K562 (cell line): ENCODE measurements around the gene SDCBP2.

ENCODE experiments used
- CHCHD3 ChIP-seq: fragments of 250-450 bp; sonication (Bioruptor Pico); IDR thresholded peaks from 2 replicates; pipeline ENCODE4 v2.1.2; 2022; ENCODE audit warnings: mild to moderate bottlenecking
- CTCF ChIP-seq, 3 experiments: IDR thresholded peaks in 2 of 3; conservative IDR thresholded peaks in 1 of 3; 2 replicates each; pipeline ENCODE4 v1.5.1; 2011 to 2012; ENCODE audit warnings: low read length in 3 of 3, mild to moderate bottlenecking in 3 of 3, control low read depth in 2 of 3, improper control_type of control experiment in 1 of 3, inconsistent platforms in 1 of 3, low read depth in 1 of 3, mixed read lengths in 1 of 3, moderate library complexity in 1 of 3; ENCODE audit not compliant: insufficient read depth in 2 of 3
- EZH2 ChIP-seq: IDR thresholded peaks from 2 replicates; pipeline ENCODE4 v1.6.1; 2012; ENCODE audit warnings: low read depth, mild to moderate bottlenecking, inconsistent platforms, low read length, borderline replicate concordance
- MTA3 ChIP-seq: fragments of 450-650 bp; formaldehyde crosslinking; IDR thresholded peaks from 2 replicates; pipeline ENCODE4 v1.6.1; 2017; ENCODE audit warnings: mild to moderate bottlenecking, borderline replicate concordance
- PATZ1 ChIP-seq: fragments of 250-450 bp; sonication (Bioruptor Pico); IDR thresholded peaks from 2 replicates; pipeline ENCODE4 v1.5.0; 2020; ENCODE audit warnings: mild to moderate bottlenecking, borderline replicate concordance
- POLR2A ChIP-seq: fragments of 450-650 bp; conservative IDR thresholded peaks from 2 replicates; pipeline ENCODE4 v1.6.1; 2016
- TAF1 ChIP-seq: IDR thresholded peaks from 2 replicates; pipeline ENCODE4 v1.6.1; 2011; ENCODE audit warnings: mild to moderate bottlenecking, low read length, moderate library complexity; ENCODE audit not compliant: insufficient read depth, control insufficient read depth, severe bottlenecking; ENCODE audit errors: extremely low read depth

GRCh38 chr20:1320902-1321653 lies 7.9 kb downstream of the SDCBP2 start:
- no peak for TF ChIP-seq MTA3
- TF ChIP-seq EZH2, result no peak
- TF ChIP-seq PATZ1 (CRISPR knock-in tag), result no peak
- TF ChIP-seq CTCF (IDR thresholded peaks at IDR 0.05 in 2 of 3, conservative IDR thresholded peaks at IDR 0.05 in 1 of 3; ENCODE audit: insufficient read depth in 2 of 3, low read depth in 1 of 3, low read length in 3 of 3), result no peak
- no peak for TF ChIP-seq CHCHD3
- no peak for TF ChIP-seq POLR2A
- no peak for TF ChIP-seq TAF1
